ENCODE results near the gene SGCG.

The SGCG gene

DNA sequence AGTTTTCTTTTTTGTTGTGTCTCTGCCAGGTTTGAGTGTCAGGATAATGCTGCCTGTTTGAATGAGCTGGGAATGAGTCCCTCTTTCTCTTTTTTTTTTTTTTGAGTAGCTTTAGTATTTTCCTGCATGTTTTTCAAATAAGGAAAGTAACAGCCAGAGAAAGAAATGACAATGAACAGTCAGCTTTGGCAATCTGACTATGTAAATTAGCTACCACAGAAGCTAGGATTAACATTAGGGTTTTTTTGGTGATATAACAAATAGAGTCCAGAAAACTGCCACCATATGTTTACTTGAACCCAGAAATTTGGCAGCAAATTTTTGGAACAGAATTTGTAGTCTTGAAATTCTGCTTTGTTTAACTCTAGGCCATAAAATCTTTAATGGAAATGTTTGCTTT is 50.5 kb downstream of the SGCG start (continued):
- TF ChIP-seq, protein P1, sequence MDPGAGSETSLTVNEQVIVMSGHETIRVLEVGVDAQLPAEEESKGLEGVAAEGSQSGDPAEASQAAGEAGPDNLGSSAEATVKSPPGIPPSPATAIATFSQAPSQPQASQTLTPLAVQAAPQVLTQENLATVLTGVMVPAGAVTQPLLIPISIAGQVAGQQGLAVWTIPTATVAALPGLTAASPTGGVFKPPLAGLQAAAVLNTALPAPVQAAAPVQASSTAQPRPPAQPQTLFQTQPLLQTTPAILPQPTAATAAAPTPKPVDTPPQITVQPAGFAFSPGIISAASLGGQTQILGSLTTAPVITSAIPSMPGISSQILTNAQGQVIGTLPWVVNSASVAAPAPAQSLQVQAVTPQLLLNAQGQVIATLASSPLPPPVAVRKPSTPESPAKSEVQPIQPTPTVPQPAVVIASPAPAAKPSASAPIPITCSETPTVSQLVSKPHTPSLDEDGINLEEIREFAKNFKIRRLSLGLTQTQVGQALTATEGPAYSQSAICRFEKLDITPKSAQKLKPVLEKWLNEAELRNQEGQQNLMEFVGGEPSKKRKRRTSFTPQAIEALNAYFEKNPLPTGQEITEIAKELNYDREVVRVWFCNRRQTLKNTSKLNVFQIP (CRISPR knock-in tag; IDR thresholded peaks at IDR 0.05; ENCODE audit: borderline replicate concordance, low read depth) = no peak
- no peak for TF ChIP-seq TOX (CRISPR knock-in tag; IDR thresholded peaks at IDR 0.05; ENCODE audit: borderline replicate concordance)
- TF ChIP-seq PPARA (CRISPR knock-in tag; IDR thresholded peaks at IDR 0.05; ENCODE audit: borderline replicate concordance) = no peak
- no peak for TF ChIP-seq ZC3H10 (CRISPR knock-in tag; IDR thresholded peaks at IDR 0.05)
- TF ChIP-seq, protein P2, sequence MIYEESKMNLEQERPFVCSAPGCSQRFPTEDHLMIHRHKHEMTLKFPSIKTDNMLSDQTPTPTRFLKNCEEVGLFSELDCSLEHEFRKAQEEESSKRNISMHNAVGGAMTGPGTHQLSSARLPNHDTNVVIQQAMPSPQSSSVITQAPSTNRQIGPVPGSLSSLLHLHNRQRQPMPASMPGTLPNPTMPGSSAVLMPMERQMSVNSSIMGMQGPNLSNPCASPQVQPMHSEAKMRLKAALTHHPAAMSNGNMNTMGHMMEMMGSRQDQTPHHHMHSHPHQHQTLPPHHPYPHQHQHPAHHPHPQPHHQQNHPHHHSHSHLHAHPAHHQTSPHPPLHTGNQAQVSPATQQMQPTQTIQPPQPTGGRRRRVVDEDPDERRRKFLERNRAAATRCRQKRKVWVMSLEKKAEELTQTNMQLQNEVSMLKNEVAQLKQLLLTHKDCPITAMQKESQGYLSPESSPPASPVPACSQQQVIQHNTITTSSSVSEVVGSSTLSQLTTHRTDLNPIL (CRISPR knock-in tag; IDR thresholded peaks at IDR 0.05; ENCODE audit: low read depth) = no peak

DNA sequence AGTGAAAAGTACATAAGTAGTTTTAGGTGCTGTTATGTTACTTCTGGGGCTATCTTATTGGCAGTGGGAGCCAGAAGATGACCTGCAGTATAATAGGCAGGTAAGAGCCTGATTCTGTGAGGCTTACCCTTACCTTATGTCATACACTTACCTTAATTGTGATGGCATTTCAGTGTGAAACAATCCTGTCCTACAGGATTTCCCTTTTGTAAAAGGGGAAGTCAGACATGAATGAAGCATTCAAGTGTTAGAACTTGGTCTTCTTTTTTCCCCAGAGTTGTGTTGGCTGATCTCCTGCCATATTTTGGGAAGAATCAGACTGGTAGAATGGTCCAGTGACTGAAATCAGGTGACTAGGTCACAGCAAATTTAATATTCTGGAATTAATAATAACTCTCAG is 55.2 kb downstream of the SGCG start:
- ATAC-seq = no peak
- TF ChIP-seq TOX (CRISPR knock-in tag; IDR thresholded peaks at IDR 0.05; ENCODE audit: borderline replicate concordance) = no peak
- TF ChIP-seq, protein P3, sequence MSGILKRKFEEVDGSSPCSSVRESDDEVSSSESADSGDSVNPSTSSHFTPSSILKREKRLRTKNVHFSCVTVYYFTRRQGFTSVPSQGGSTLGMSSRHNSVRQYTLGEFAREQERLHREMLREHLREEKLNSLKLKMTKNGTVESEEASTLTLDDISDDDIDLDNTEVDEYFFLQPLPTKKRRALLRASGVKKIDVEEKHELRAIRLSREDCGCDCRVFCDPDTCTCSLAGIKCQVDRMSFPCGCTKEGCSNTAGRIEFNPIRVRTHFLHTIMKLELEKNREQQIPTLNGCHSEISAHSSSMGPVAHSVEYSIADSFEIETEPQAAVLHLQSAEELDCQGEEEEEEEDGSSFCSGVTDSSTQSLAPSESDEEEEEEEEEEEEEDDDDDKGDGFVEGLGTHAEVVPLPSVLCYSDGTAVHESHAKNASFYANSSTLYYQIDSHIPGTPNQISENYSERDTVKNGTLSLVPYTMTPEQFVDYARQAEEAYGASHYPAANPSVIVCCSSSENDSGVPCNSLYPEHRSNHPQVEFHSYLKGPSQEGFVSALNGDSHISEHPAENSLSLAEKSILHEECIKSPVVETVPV (CRISPR knock-in tag; IDR thresholded peaks at IDR 0.05) = no peak
- TF ChIP-seq ZNF565 (CRISPR knock-in tag; conservative IDR thresholded peaks at IDR 0.05; ENCODE audit: low read depth) = no peak
- TF ChIP-seq SNAI2 (CRISPR knock-in tag; IDR thresholded peaks at IDR 0.05) = no peak
- no peak for TF ChIP-seq ESRRG (CRISPR knock-in tag; IDR thresholded peaks at IDR 0.05)
- no peak for TF ChIP-seq TCF4 (CRISPR knock-in tag; IDR thresholded peaks at IDR 0.05; ENCODE audit: borderline replicate concordance)
- TF ChIP-seq ZFP3 (CRISPR knock-in tag; IDR thresholded peaks at IDR 0.05) = no peak
- no peak for TF ChIP-seq PPARA (CRISPR knock-in tag; IDR thresholded peaks at IDR 0.05; ENCODE audit: borderline replicate concordance)
- TF ChIP-seq ZFP30 (CRISPR knock-in tag; IDR thresholded peaks at IDR 0.05) = no peak
- TF ChIP-seq ARNTL (CRISPR knock-in tag; IDR thresholded peaks at IDR 0.05; ENCODE audit: borderline replicate concordance, low read depth) = no peak
- no peak for TF ChIP-seq ISL1 (CRISPR knock-in tag; IDR thresholded peaks at IDR 0.05)
- TF ChIP-seq, protein P4, sequence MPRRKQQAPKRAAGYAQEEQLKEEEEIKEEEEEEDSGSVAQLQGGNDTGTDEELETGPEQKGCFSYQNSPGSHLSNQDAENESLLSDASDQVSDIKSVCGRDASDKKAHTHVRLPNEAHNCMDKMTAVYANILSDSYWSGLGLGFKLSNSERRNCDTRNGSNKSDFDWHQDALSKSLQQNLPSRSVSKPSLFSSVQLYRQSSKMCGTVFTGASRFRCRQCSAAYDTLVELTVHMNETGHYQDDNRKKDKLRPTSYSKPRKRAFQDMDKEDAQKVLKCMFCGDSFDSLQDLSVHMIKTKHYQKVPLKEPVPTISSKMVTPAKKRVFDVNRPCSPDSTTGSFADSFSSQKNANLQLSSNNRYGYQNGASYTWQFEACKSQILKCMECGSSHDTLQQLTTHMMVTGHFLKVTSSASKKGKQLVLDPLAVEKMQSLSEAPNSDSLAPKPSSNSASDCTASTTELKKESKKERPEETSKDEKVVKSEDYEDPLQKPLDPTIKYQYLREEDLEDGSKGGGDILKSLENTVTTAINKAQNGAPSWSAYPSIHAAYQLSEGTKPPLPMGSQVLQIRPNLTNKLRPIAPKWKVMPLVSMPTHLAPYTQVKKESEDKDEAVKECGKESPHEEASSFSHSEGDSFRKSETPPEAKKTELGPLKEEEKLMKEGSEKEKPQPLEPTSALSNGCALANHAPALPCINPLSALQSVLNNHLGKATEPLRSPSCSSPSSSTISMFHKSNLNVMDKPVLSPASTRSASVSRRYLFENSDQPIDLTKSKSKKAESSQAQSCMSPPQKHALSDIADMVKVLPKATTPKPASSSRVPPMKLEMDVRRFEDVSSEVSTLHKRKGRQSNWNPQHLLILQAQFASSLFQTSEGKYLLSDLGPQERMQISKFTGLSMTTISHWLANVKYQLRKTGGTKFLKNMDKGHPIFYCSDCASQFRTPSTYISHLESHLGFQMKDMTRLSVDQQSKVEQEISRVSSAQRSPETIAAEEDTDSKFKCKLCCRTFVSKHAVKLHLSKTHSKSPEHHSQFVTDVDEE (CRISPR knock-in tag; IDR thresholded peaks at IDR 0.05) = no peak
- TF ChIP-seq, protein P5, sequence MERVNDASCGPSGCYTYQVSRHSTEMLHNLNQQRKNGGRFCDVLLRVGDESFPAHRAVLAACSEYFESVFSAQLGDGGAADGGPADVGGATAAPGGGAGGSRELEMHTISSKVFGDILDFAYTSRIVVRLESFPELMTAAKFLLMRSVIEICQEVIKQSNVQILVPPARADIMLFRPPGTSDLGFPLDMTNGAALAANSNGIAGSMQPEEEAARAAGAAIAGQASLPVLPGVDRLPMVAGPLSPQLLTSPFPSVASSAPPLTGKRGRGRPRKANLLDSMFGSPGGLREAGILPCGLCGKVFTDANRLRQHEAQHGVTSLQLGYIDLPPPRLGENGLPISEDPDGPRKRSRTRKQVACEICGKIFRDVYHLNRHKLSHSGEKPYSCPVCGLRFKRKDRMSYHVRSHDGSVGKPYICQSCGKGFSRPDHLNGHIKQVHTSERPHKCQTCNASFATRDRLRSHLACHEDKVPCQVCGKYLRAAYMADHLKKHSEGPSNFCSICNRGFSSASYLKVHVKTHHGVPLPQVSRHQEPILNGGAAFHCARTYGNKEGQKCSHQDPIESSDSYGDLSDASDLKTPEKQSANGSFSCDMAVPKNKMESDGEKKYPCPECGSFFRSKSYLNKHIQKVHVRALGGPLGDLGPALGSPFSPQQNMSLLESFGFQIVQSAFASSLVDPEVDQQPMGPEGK (CRISPR knock-in tag; IDR thresholded peaks at IDR 0.05; ENCODE audit: borderline replicate concordance) = no peak
- no peak for TF ChIP-seq ZNF70 (CRISPR knock-in tag; IDR thresholded peaks at IDR 0.05)
- TF ChIP-seq, protein P1 (CRISPR knock-in tag; IDR thresholded peaks at IDR 0.05; ENCODE audit: borderline replicate concordance, low read depth) = no peak
- TF ChIP-seq, protein P2 (CRISPR knock-in tag; IDR thresholded peaks at IDR 0.05; ENCODE audit: low read depth) = no peak
- no peak for TF ChIP-seq BACH2 (CRISPR knock-in tag; IDR thresholded peaks at IDR 0.05; ENCODE audit: borderline replicate concordance)
- no peak for TF ChIP-seq ZC3H10 (CRISPR knock-in tag; IDR thresholded peaks at IDR 0.05)
- TF ChIP-seq CSDC2 (CRISPR knock-in tag; IDR thresholded peaks at IDR 0.05) = no peak
- TF ChIP-seq GLIS3 (CRISPR knock-in tag; IDR thresholded peaks at IDR 0.05) = no peak
